ENCODE results near the gene AFG1L. TPM values are rescaled to one million over a fixed set of nuclear protein-coding genes. Genes with fewer than 3 reads are reported as not detected.
A peak's percentile ranks its signal among the peaks of the same experiment; 100 is the strongest.
"Not testable (repeated sequence)": the region's sequence is repeated elsewhere in the genome, so short reads cannot be mapped to it uniquely, and the experiment has no call there.

Gene AFG1L
- total RNA-seq (1 to 10 TPM; 2.8 to 6.9 (median 3.5) TPM), polyA plus RNA-seq (1 to 10 TPM; 2.1 to 3.7 (median 3.0) TPM)

DNA sequence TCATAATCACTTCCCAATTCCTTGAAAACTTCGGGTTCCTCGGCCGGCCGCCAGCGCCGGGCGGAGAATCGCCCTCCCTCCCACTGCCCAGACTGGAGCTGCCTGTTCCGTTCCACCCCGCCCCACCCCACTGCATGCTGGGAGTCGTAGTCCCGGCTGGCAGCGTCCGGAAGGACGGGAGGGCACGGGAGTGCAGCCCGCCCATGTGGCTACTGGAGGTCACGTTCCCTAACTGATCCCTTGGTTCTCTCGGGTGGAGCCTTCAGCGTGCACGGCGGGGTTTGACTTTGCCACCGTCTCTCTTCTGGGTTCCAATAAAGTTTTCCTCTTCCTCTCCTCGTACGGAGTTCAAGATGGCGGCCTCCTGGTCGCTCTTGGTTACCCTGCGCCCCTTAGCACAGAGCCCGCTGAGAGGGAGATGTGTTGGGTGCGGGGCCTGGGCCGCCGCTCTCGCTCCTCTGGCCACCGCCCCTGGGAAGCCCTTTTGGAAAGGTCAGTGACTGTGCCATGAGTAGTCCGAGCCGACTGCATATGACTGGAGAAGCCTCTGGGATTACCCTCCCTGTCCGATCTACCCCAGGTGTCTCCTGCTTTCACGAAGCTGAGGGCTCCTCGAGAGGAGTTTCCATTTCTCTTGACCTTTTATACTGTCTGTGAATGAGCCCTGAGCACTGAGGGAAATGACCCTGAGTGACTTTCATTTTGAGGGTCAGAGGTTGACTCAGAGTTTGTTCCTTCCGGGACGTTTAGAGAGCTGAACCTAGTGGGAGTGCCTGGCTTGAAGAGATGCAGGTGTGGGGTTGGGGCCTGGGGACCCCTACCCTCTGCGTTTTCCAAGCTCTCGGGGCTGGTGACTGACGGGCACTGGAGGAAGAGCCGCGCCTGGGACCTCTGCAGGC, at the start of gene AFG1L:
Gene AFG1L (plus strand): TSS at position 328 of the 899 bp plus-strand sequence. CDS start 26 bp downstream, at position 354.
- Histone ChIP-seq H3K4me3 (peak within 1 kb of the TSS; percentile 62 to 80 (median 74)), H3K36me3 (no peaks in the 10 kb centered on the region), H3K27me3 (no peaks in the 10 kb centered on the region), H3K9me3 (no peaks in the 10 kb centered on the region), H3K27ac (peak within 1 kb of the TSS; percentile 82 to 88 (median 87)), H3K4me1 (peaks cover 0 to 9% (median 7%) of the 10 kb centered on the region in 4 donors)
- intact Hi-C loops (cut with DNase I) = loop anchor here (1.0 kb wide), 1 partner anchor 34 kb away; the partner anchor contains the start of gene SNX3
- TF ChIP-seq EP300 (IDR thresholded peaks at IDR 0.05) (peak in 1 of 4 donors; percentile 6), POLR2AphosphoS5 (IDR thresholded peaks at IDR 0.05) (peak; percentile 62 to 89 (median 82)), POLR2A (IDR thresholded peaks at IDR 0.05) (peak; percentile 41 to 67)
- TF ChIP-seq, protein P1, sequence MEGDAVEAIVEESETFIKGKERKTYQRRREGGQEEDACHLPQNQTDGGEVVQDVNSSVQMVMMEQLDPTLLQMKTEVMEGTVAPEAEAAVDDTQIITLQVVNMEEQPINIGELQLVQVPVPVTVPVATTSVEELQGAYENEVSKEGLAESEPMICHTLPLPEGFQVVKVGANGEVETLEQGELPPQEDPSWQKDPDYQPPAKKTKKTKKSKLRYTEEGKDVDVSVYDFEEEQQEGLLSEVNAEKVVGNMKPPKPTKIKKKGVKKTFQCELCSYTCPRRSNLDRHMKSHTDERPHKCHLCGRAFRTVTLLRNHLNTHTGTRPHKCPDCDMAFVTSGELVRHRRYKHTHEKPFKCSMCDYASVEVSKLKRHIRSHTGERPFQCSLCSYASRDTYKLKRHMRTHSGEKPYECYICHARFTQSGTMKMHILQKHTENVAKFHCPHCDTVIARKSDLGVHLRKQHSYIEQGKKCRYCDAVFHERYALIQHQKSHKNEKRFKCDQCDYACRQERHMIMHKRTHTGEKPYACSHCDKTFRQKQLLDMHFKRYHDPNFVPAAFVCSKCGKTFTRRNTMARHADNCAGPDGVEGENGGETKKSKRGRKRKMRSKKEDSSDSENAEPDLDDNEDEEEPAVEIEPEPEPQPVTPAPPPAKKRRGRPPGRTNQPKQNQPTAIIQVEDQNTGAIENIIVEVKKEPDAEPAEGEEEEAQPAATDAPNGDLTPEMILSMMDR (IDR thresholded peaks at IDR 0.05) = no peak
- 1% methylated on average over 46 of the region's 46 CpGs for WGBS, 2 donors
- peak; percentile 94 for DNase-seq

DNA sequence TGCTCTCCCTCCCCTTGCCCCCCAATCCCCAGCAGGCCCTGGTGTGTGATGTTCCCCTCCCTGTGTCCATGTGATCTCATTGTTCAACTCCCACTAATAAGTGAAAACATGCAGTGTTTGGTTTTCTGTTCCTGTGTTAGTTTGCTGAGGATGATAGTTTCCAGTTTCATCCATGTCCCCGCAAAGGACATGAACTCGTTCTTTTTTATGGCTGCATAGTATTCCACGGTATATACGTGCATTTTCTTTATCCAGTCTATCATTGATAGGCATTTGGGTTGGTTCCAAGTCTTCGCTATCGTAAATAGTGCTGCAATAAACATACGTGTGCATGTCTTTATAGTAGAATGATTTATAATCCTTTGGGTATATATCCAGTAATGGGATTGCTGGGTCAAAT, 49.8 kb upstream of the AFG1L start:
- DNase-seq; H3K27me3 ChIP-seq; H3K4me3 ChIP-seq; H3K27ac ChIP-seq; H3K4me1 ChIP-seq; H3K36me3 ChIP-seq; intact Hi-C loops (cut with DNase I); H3K9me3 ChIP-seq: not testable (repeated sequence)
- 84 to 94% methylated on average over 7 of the region's 7 CpGs for WGBS, 2 donors

DNA sequence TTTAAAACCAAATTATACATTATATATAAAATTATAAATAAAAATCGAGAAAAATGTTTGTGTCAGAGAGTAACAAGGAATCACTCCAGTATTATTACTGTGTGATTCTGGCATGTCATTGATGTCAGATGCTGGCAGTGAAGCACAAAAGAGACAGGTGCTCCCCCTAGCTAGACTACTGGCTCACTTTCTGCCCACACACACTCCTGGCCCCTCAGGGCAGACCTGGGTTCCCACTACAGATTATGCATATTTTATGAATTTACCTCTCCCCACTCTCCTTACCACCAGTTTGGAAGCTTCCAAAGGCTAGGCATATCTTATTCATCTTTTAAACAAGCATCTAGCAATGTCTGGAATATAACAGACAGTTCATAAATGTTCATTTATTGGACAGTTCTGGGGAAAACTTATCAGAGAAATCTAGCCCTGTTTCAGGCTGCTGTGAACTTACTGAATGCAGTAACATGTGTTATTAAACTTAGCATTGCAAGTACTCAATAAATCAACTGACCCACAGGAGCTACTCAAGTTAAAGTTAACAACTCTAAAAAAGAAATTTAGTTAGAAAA, 46.8 kb upstream of the AFG1L start:
- Histone ChIP-seq H3K9me3 (no peaks in the 10 kb centered on the region), H3K4me1 (peaks cover 0 to 23% (median 18%) of the 10 kb centered on the region in 4 donors), H3K4me3 (no peak overlapping the region), H3K36me3 (no peaks in the 10 kb centered on the region), H3K27me3 (no peaks in the 10 kb centered on the region), H3K27ac (no peak overlapping the region)
- WGBS, 2 donors = 94 to 96% methylated on average over 1 of the region's 1 CpG
- intact Hi-C loops (cut with DNase I) = no loop called here
- no peak for TF ChIP-seq POLR2A (IDR thresholded peaks at IDR 0.05)
- no peak for TF ChIP-seq POLR2AphosphoS5 (IDR thresholded peaks at IDR 0.05)
- no peak for TF ChIP-seq EP300 (IDR thresholded peaks at IDR 0.05)
- TF ChIP-seq, protein P1 (IDR thresholded peaks at IDR 0.05) = no peak
- no peak for DNase-seq

DNA sequence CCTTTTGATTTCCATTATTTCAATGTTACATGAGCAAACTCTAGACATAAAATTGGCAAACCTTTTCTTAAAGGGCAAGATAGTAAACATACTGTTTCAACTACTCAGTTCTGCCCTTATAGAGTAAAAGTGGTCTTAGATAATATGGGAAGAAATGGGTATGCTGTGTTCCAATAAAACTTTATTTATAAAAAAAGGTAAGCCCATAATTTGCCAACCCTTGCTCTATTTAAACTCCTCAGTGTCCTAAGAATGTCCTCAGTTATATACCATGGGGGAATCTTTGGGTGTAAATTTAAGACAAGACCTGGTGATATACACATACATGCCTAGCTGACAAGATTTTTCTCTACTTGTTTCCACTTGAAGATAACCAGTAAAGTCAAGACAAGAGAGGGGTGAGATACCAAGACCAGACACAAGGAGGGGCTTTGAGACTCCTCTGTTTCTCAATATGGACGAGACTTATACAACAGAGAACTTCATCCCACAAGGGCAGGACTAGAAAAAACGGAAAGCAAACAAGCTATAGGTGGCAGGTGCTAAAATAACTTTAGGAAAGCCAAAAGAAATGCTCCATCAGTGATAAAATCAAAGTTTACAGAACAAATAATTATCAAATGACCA, 44.5 kb upstream of the AFG1L start:
- intact Hi-C loops (cut with DNase I) = no loop called here
- Histone ChIP-seq H3K9me3 (no peaks in the 10 kb centered on the region), H3K36me3 (no peaks in the 10 kb centered on the region), H3K27ac (no peak overlapping the region), H3K4me3 (no peak overlapping the region), H3K4me1 (peaks cover 0 to 31% (median 21%) of the 10 kb centered on the region in 4 donors), H3K27me3 (no peaks in the 10 kb centered on the region)
- DNase-seq = no peak
- TF ChIP-seq POLR2AphosphoS5 (IDR thresholded peaks at IDR 0.05) (no peak), EP300 (IDR thresholded peaks at IDR 0.05) (no peak), POLR2A (IDR thresholded peaks at IDR 0.05) (no peak)
- 79 to 87% methylated on average over 2 of the region's 2 CpGs for WGBS, 2 donors

DNA sequence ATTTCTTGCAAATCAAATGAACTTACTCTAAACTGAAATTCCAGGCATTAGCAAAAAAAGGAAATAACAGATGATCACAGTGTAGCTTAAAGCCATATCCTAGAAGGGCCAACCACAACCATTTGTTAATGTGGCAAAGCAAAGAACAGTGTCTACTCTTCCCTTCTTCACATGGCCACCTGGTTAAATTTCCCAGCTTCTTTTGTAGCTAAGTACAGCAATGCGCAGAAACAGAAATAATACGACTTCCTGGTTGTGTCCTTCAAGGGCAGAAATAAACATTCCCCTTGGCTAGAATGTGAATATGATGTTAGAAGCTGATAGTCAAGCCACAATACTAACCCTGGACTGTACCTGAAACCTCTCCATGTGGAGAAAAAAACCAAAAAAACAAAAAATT, 43.6 kb upstream of the AFG1L start:
- no peak for DNase-seq
- TF ChIP-seq POLR2AphosphoS5 (IDR thresholded peaks at IDR 0.05) (no peak), POLR2A (IDR thresholded peaks at IDR 0.05) (no peak), EP300 (IDR thresholded peaks at IDR 0.05) (no peak)
- TF ChIP-seq, protein P1 (IDR thresholded peaks at IDR 0.05) = no peak
- H3K27ac ChIP-seq = no peak overlapping the region
- intact Hi-C loops (cut with DNase I) = no loop called here
- no peak overlapping the region for H3K4me3 ChIP-seq
- H3K27me3 ChIP-seq = no peaks in the 10 kb centered on the region
- H3K4me1 ChIP-seq = peaks cover 0 to 31% (median 21%) of the 10 kb centered on the region in 4 donors
- no peaks in the 10 kb centered on the region for H3K36me3 ChIP-seq
- no peaks in the 10 kb centered on the region for H3K9me3 ChIP-seq
- 59 to 64% methylated on average over 2 of the region's 2 CpGs for WGBS, 2 donors
